HepG2 (cell line): ENCODE results near the gene CD3D. TPM values are rescaled to one million over a fixed set of nuclear protein-coding genes. Genes with fewer than 3 reads are reported as not detected.

Experiments used
- CREM ChIP-seq, 2 experiments: sonication (generic) in 1 of 2; formaldehyde crosslinking in 1 of 2; IDR thresholded peaks; 2 replicates each; pipeline versions ENCODE4 v1.4.0 to v1.6.1; 2016 to 2020; ENCODE audit warnings: antibody characterized with exemption in 1 of 2, mild to moderate bottlenecking in 1 of 2, missing genetic modification reagents in 1 of 2
- SMARCC2 ChIP-seq: fragments of 450-650 bp; IDR thresholded peaks from 2 replicates; pipeline ENCODE4 v1.6.1; 2017; ENCODE audit warnings: antibody characterized with exemption, mild to moderate bottlenecking
- ZBTB8A ChIP-seq: sonication (generic); formaldehyde crosslinking; IDR thresholded peaks from 2 replicates; pipeline ENCODE4 v1.4.0; 2020; ENCODE audit warnings: mild to moderate bottlenecking, low read depth, missing genetic modification reagents, borderline replicate concordance
- ZFP62 ChIP-seq: sonication (generic); formaldehyde crosslinking; IDR thresholded peaks from 2 replicates; pipeline ENCODE4 v1.4.0; 2020; ENCODE audit warnings: missing genetic modification reagents
- ZNF143 ChIP-seq: sonication (generic); formaldehyde crosslinking; IDR thresholded peaks from 2 replicates; pipeline ENCODE4 v1.4.0; 2020; ENCODE audit warnings: missing genetic modification reagents
- polyA plus RNA-seq, 8 experiments: library from polyadenylated mRNA; depleted of rRNA in 3 of 8; stranded (reverse) in 7 of 8; unstranded in 1 of 8; fragments of >200 nt; fragmentation: Illumina TruSeq in 4 of 8; extraction: Trizol in 4 of 8; gene quantifications; 2 replicates each; pipeline versions ENCODE4 v1.2.1 to v1.2.3, GENCODE V29; 2011 to 2016; ENCODE audit warnings: low read depth in 4 of 8, missing spikeins in 1 of 8, mixed read lengths in 1 of 8; ENCODE audit not compliant: insufficient read depth in 1 of 8
- total RNA-seq, 5 experiments: library from RNA; depleted of rRNA; stranded (reverse); fragments of >200 nt; fragmentation: Illumina TruSeq; extraction: Trizol; gene quantifications; 2 replicates each; pipeline ENCODE4 v1.2.3, GENCODE V29; 2016; ENCODE audit warnings: low read depth in 1 of 5
- TF ChIP-seq, protein P1 (sequence below): sonication (generic); formaldehyde crosslinking; IDR thresholded peaks from one replicate; pipeline ENCODE4 v1.5.1; 2020; ENCODE audit warnings: mild to moderate bottlenecking, missing genetic modification reagents; ENCODE audit errors: not compliant biosample characterization
- TF ChIP-seq, protein P2 (sequence below): sonication (generic); formaldehyde crosslinking; conservative IDR thresholded peaks from 2 replicates; pipeline ENCODE4 v1.8.0; 2022; ENCODE audit warnings: low read depth, missing genetic modification reagents

CD3D gene
- total and polyA plus RNA-seq, 2 of the 13 experiments (the other 11 are each of a cell fraction or from before 2014, with no cell fraction given), result 0.66 to 6.6 TPM

DNA sequence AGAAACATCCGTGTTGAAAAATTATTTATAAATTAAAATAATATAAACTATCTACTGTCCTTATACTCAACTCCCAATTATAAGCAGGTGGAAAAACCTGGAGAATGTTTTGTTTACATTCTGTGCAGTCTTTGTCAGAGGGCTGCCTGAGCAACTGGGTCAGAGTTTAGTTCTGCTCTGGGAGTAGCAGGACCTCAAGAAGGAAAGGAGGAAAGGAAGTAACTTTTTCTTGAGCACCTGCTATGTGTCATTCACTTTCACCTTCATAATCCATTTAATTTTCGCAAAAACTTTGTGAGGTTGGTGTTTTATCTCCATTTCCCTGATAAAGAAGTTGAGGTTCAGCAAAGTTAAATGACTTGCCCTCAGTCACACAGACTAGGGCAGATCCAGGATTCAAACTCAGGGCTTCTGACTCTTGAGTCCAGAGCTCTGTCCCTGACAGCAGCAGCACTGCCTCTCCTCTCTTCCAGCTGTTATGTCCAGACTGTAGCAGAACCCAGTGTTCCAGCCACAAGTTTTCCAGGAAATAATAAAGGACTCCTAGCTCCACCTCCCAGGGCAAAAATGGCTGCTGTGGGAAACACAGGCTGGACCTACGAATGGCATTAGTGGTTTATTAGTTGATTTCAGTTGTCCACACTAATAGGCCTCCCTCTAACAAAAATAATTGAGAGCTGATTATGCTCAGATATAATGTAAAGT, 31.6 kb downstream of the CD3D start (continued):
- TF ChIP-seq, protein P1, sequence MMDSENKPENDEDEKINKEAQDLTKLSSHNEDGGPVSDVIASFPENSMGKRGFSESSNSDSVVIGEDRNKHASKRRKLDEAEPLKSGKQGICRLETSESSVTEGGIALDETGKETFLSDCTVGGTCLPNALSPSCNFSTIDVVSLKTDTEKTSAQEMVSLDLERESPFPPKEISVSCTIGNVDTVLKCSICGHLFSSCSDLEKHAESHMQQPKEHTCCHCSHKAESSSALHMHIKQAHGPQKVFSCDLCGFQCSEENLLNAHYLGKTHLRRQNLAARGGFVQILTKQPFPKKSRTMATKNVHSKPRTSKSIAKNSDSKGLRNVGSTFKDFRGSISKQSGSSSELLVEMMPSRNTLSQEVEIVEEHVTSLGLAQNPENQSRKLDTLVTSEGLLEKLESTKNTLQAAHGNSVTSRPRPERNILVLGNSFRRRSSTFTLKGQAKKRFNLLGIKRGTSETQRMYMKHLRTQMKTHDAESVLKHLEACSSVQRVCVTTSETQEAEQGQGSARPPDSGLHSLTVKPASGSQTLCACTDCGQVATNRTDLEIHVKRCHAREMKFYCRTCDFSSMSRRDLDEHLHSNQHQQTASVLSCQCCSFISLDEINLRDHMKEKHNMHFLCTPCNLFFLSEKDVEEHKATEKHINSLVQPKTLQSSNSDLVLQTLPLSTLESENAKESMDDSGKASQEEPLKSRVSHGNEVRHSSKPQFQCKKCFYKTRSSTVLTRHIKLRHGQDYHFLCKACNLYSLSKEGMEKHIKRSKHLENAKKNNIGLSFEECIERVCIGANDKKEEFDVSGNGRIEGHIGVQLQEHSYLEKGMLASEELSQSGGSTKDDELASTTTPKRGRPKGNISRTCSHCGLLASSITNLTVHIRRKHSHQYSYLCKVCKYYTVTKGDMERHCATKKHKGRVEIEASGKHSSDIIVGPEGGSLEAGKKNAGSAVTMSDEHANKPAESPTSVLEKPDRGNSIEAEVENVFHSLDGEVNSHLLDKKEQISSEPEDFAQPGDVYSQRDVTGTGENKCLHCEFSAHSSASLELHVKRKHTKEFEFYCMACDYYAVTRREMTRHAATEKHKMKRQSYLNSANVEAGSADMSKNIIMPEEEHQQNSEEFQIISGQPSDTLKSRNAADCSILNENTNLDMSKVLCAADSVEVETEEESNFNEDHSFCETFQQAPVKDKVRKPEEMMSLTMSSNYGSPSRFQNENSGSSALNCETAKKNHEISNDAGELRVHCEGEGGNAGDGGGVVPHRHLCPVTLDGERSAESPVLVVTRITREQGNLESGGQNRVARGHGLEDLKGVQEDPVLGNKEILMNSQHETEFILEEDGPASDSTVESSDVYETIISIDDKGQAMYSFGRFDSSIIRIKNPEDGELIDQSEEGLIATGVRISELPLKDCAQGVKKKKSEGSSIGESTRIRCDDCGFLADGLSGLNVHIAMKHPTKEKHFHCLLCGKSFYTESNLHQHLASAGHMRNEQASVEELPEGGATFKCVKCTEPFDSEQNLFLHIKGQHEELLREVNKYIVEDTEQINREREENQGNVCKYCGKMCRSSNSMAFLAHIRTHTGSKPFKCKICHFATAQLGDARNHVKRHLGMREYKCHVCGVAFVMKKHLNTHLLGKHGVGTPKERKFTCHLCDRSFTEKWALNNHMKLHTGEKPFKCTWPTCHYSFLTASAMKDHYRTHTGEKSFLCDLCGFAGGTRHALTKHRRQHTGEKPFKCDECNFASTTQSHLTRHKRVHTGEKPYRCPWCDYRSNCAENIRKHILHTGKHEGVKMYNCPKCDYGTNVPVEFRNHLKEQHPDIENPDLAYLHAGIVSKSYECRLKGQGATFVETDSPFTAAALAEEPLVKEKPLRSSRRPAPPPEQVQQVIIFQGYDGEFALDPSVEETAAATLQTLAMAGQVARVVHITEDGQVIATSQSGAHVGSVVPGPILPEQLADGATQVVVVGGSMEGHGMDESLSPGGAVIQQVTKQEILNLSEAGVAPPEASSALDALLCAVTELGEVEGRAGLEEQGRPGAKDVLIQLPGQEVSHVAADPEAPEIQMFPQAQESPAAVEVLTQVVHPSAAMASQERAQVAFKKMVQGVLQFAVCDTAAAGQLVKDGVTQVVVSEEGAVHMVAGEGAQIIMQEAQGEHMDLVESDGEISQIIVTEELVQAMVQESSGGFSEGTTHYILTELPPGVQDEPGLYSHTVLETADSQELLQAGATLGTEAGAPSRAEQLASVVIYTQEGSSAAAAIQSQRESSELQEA (CRISPR knock-in tag), result no peak
- TF ChIP-seq SMARCC2 (no peak), ZBTB8A (CRISPR knock-in tag) (no peak), ZNF143 (CRISPR knock-in tag) (no peak), ZFP62 (CRISPR knock-in tag) (no peak), CREM (IDR thresholded peaks at IDR 0.05) (no peak), CREM (CRISPR knock-in tag; IDR thresholded peaks at IDR 0.05) (no peak)
- TF ChIP-seq, protein P2, sequence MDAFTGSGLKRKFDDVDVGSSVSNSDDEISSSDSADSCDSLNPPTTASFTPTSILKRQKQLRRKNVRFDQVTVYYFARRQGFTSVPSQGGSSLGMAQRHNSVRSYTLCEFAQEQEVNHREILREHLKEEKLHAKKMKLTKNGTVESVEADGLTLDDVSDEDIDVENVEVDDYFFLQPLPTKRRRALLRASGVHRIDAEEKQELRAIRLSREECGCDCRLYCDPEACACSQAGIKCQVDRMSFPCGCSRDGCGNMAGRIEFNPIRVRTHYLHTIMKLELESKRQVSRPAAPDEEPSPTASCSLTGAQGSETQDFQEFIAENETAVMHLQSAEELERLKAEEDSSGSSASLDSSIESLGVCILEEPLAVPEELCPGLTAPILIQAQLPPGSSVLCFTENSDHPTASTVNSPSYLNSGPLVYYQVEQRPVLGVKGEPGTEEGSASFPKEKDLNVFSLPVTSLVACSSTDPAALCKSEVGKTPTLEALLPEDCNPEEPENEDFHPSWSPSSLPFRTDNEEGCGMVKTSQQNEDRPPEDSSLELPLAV, result no peak
